ENCODE results near the gene UMAD1. TPM values are rescaled to one million over a fixed set of nuclear protein-coding genes. Genes with fewer than 3 reads are reported as not detected.
A peak's percentile ranks its signal among the peaks of the same experiment; 100 is the strongest.
"Not testable (repeated sequence)": the region's sequence is repeated elsewhere in the genome, so short reads cannot be mapped to it uniquely, and the experiment has no call there.

Gene UMAD1
- total RNA-seq, 2 experiments from 2014 or later = 11.0 to 15.3 TPM

DNA sequence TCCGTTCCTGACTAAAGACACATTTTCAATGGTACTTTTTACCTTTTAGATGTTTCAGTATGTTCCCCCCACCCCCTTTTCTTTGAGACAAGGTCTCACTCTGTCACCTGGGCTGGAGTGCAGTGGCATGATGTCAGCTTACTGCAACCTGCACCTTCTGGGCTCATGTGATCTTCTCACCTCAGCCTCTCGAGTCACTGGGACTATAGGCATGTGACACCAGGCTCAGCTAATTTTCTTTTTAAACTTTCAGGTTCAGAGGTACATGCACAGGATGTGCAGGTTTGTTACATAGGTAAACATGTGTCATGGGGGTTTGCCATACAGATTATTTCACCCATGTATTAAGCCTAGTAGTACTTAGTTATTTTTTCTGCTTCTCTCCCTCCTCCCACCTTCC lies 177.2 kb downstream of the UMAD1 start:
- ChIA-PET POLR2A (interaction anchor here (1.4 kb wide), 1 partner anchor 150 kb away, joined by 4 read pairs; the partner anchor contains the start of gene GLCCI1), CTCF (no interaction called here)
- Mint-ChIP-seq H3K4me3 (peak overlapping the region; percentile 65), H3K9me3 (no peaks in the 10 kb centered on the region), H3K4me1 (ENCODE audit: low read depth) (peaks cover 38% of the 10 kb centered on the region), H3K27ac (peak overlapping the region; percentile 40), H3K27me3 (no peaks in the 10 kb centered on the region), H3K36me3 (ENCODE audit: low read depth) (peaks cover 2% of the 10 kb centered on the region)
- Histone ChIP-seq H3K4me1 (ENCODE audit: insufficient read depth, low read length) (peaks cover 19% of the 10 kb centered on the region), H3K27ac (ENCODE audit: low read depth in 1 of 2, low read length in 2 of 2) (no peak overlapping the region), H3K27me3 (ENCODE audit: control insufficient read depth in 1 of 2, insufficient read depth in 2 of 2, low read length in 2 of 2) (no peaks in the 10 kb centered on the region), H3K4me3 (ENCODE audit: low read length) (no peak overlapping the region), H3K36me3 (ENCODE audit: insufficient read depth, low read length) (no peaks in the 10 kb centered on the region), H3K9me3 (ENCODE audit: control insufficient read depth in 1 of 2, insufficient read depth in 1 of 2, low read length in 2 of 2) (no peaks in the 10 kb centered on the region)
- DNase-seq (peak in 2 of 14 experiments; percentile 8 to 58), ATAC-seq (ENCODE audit: poor library complexity) (peak; percentile 74)
- intact Hi-C loops (cut with DNase I, micrococcal nuclease) = no loop called here
- TF ChIP-seq, protein P1, sequence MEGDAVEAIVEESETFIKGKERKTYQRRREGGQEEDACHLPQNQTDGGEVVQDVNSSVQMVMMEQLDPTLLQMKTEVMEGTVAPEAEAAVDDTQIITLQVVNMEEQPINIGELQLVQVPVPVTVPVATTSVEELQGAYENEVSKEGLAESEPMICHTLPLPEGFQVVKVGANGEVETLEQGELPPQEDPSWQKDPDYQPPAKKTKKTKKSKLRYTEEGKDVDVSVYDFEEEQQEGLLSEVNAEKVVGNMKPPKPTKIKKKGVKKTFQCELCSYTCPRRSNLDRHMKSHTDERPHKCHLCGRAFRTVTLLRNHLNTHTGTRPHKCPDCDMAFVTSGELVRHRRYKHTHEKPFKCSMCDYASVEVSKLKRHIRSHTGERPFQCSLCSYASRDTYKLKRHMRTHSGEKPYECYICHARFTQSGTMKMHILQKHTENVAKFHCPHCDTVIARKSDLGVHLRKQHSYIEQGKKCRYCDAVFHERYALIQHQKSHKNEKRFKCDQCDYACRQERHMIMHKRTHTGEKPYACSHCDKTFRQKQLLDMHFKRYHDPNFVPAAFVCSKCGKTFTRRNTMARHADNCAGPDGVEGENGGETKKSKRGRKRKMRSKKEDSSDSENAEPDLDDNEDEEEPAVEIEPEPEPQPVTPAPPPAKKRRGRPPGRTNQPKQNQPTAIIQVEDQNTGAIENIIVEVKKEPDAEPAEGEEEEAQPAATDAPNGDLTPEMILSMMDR (IDR thresholded peaks at IDR 0.05) = no peak

DNA sequence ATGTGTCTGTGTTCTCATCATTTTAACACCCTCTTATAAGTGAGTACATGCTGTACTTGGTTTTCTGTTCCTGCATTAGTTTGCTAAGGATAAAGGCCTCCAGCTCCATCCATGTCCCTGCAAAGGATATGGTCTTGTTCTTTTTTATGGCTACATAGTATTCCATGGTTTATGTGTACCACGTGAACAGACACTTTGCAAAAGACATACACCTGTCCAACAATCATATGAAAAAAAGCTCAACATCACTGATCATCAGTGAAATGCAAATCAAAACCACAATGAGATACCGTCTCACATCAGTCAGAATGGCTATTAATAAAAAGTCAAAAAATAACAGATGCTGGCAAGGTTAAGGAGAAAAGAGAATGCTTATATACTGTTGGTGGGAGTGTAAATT lies 177.6 kb downstream of the UMAD1 start:
- H3K9me3 ChIP-seq (ENCODE audit: control insufficient read depth in 1 of 2, insufficient read depth in 1 of 2, low read length in 2 of 2); H3K27me3 ChIP-seq (ENCODE audit: control insufficient read depth in 1 of 2, insufficient read depth in 2 of 2, low read length in 2 of 2); H3K9me3 Mint-ChIP-seq; H3K36me3 Mint-ChIP-seq (ENCODE audit: low read depth); H3K27ac ChIP-seq (ENCODE audit: low read depth in 1 of 2, low read length in 2 of 2); H3K4me3 ChIP-seq (ENCODE audit: low read length); intact Hi-C loops (cut with DNase I, micrococcal nuclease); ATAC-seq (ENCODE audit: poor library complexity); H3K4me3 Mint-ChIP-seq; H3K27me3 Mint-ChIP-seq; H3K36me3 ChIP-seq (ENCODE audit: insufficient read depth, low read length); CTCF ChIA-PET; DNase-seq; H3K27ac Mint-ChIP-seq: not testable (repeated sequence)
- H3K4me1 Mint-ChIP-seq (ENCODE audit: low read depth) = peaks cover 38% of the 10 kb centered on the region
- peaks cover 19% of the 10 kb centered on the region for H3K4me1 ChIP-seq (ENCODE audit: insufficient read depth, low read length)
- POLR2A ChIA-PET = interaction anchor here (1.4 kb wide), 1 partner anchor 150 kb away, joined by 4 read pairs; the partner anchor contains the start of gene GLCCI1

DNA sequence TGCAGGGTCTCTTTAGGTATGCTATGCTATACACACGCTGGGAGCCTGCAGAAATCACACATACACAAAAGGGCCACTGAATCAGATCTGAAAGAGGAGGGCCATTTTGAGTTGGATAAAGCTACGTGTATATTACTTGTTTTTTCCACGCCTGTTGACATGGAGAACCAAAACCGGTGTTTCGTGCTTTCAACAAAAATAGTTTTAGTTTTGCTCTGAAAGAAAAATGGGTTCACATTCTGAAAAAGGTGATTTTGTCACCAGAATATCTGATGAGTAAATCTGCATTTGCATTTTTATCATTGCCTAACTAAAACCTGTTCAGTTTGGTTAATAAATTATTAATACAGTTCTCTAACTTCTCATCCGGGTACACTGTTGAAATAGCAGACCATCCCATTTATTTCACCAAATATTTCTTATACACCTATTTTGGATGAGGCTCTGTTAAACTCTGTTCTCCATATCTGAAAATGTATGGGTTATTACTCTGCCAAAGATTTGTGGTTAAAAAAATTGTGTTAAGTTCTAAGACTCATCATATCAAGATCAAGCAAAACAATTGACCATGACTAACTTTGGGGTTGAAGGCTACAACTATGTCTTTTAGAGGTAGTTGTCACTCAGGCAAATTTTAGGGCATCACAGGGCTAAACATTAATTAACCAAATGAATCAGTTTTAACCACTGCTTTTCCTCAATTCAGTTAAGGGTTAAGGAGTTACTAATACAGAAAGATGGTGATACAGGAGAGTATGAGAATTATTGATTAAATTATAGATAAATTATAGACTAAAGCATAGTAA lies 179.1 kb downstream of the UMAD1 start:
- Histone ChIP-seq H3K36me3 (ENCODE audit: insufficient read depth, low read length) (no peaks in the 10 kb centered on the region), H3K27me3 (ENCODE audit: control insufficient read depth in 1 of 2, insufficient read depth in 2 of 2, low read length in 2 of 2) (no peaks in the 10 kb centered on the region), H3K4me3 (ENCODE audit: low read length) (no peak overlapping the region), H3K4me1 (ENCODE audit: insufficient read depth, low read length) (peaks cover 18% of the 10 kb centered on the region), H3K27ac (ENCODE audit: low read depth in 1 of 2, low read length in 2 of 2) (no peak overlapping the region), H3K9me3 (ENCODE audit: control insufficient read depth in 1 of 2, insufficient read depth in 1 of 2, low read length in 2 of 2) (no peaks in the 10 kb centered on the region)
- TF ChIP-seq, protein P1 (IDR thresholded peaks at IDR 0.05) = no peak
- H3K4me3 Mint-ChIP-seq = no peak overlapping the region
- ChIA-PET POLR2A (no interaction called here), CTCF (interaction anchor here (0.9 kb wide), 1 partner anchor 14 kb away, joined by 3 read pairs; no protein-coding TSS in a partner anchor)
- H3K9me3 Mint-ChIP-seq = no peaks in the 10 kb centered on the region
- peaks cover 11% of the 10 kb centered on the region for H3K36me3 Mint-ChIP-seq (ENCODE audit: low read depth)
- intact Hi-C loops (cut with DNase I, micrococcal nuclease) = no loop called here
- H3K27me3 Mint-ChIP-seq = no peaks in the 10 kb centered on the region
- H3K27ac Mint-ChIP-seq = no peak overlapping the region
- DNase-seq (no peak), ATAC-seq (ENCODE audit: poor library complexity) (no peak)
- H3K4me1 Mint-ChIP-seq (ENCODE audit: low read depth) = peaks cover 36% of the 10 kb centered on the region

Measured in CD4-positive, alpha-beta T cell (primary cell).